HG02588 (cell line): ENCODE data around the gene ABHD17A.
"Not testable (repeated sequence)": the region's sequence is repeated elsewhere in the genome, so short reads cannot be mapped to it uniquely, and the experiment has no call there.

ENCODE experiments used
- ATAC-seq: cut with Tn5 transposase; IDR thresholded peaks from one replicate; pipeline ENCODE4 v1.9.1; 2021; ENCODE audit warnings: mild to moderate bottlenecking, moderate library complexity; ENCODE audit not compliant: unreplicated experiment

Gene ABHD17A

DNA sequence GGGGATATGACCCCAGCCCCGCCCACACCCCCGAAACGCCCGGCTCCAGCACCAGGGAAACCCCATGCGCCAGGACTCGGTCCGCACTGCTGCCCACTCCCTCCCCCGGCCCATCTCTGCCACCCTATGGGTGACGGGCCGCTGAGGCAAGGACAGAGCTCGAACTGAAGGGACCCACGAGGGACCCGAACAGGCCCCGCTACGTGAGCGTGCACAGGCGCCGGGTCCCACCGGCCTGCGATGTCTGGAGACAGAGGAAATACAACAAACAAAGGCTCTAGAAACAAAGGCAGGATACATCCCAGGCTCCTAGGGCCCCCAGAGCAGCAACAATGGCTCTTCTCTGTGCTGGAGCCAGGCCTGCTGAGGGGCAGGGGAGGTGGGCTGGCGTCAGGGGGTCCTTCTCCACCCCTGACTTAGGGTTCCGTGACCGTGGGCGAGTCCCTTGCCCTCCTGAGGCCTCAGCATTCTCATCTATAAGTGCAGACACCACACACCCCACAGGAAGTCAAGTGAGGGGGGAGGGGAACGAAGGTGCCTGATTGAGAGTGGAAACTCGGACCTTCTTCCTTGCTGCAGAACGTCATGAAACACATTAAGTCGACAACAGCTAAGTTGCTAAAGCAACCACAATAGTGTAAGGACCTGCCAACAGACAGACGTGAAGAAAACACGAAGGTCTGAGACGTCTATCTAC, 3.1 kb downstream of the ABHD17A start:
- ATAC-seq, result no peak

GRCh38 chr19:1881393-1882088, 3.8 kb downstream of the ABHD17A start:
- not testable (repeated sequence) for ATAC-seq

DNA sequence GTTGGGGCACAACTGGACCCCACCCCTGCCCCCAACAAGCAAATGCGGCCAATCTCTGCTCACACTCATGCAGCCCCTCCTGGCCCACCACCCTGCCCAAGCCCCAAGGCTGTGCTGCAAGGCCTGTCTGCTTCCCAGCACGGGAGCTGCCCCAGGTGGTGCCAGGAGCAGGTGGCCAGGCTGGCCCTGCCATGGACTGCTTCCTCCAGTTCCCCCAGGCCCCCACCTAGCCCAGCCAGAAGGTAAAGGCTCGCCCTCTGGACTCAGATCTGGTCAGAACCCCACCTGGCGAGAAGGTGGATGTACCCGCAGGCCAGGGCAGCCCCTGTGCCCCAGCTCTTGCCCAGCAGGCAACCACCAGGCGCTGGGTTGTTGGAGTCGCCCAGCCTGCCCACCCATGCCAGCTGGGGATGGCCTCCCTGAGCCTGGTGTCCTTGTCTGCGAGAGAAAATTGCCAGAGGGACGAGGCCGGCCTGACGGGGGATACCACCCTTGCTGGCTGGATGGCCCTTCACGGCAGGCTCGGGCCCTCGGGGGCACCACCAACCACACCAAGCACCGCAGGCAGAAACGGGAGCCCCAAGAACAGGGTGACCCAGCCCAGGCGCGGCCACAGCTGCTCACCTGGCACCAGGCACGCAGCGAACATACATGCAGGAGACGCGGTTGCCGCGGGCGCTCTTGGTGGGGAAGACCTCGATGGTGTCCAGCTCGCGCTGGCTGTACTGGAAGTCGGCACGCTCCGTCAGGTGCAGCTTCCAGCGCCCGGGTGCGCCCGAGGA, 4.5 kb downstream of the ABHD17A start:
- ATAC-seq, result no peak

GRCh38 chr19:1879982-1880381, 5.3 kb downstream of the ABHD17A start:
- not testable (repeated sequence) for ATAC-seq

DNA sequence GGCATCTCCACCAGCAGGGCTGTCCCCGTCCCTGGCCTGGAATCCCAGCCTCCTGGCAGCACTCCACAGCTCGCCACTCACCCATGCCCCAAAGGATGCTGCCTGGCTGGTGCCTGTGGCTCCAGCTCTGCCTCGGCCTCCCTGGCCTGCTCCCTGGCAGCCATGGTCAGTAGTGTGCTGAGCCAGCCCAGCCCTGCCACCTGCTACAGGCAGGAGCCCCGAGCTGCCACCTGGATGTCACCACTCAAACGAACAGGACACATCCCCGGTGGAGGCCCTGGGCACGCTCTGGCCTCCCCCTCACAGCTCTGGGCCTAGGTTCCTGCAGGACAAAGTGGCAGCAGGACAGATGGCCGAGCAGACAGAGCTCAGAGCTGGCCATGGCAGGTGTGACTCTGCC, 6.7 kb downstream of the ABHD17A start:
- not testable (repeated sequence) for ATAC-seq

GRCh38 chr19:1877280-1877660, 8.0 kb downstream of the ABHD17A start:
- ATAC-seq, result not testable (repeated sequence)

DNA sequence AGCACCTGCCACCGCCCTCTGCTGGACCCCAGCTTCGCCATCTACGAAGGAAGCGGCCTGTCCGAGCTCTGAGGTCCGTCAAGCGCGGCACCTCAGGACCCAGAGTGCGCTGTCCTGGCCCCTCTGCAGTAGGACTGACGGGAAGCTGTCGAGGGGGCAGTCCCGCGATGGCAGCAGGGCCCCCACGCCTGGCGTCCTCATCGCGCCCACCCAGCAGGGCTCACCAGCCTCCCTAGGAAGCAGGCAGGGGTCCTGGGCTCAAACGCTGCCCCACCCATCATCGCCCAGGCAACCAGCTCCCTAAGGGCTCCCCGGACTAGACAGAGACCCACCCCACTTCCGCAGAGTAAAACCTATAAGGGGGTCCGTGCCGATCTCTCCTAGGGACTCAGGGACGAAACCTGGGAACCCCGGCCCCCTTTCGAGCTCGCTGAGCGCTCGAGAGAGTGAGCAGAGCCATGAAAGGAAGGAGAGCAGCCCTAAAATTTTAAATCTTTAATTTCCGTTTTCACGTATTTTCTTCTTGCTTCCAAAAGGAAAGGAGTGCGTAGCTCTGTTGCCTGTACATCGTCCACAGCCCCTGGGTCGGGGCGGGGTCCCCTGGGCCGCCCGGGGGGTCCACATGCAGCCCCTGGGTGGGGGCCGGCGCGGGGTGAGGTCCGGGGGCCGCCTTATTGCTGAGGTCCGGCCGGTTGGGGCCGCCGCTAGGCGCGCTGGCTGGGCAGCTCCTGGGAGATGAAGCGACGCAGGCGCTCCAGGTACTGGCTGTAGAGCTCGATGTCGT, 8.6 kb downstream of the ABHD17A start:
- ATAC-seq, result peak; percentile 20

- peak; percentile 78 for ATAC-seq
Measured at GRCh38 chr19:1875646-1876495, 9.4 kb downstream of the ABHD17A start.

DNA sequence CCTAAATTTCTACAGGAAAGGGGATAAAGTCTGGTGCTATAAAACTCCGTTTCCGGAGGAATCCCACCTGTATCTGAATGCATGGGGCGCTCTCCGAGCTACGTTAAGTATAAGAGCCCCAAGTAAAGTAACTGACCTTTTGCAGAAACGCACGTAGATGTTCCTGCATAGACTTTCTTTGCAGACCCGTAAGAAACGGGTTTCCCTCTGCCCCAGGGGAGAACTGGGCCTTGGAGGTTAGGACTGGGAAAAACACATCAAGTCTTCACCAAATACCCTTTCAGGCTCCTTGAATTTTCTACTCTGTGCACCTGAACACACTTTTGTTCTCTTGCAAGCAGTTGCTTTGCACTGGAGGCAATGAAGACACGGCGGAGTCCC, 10.0 kb downstream of the ABHD17A start:
- not testable (repeated sequence) for ATAC-seq

DNA sequence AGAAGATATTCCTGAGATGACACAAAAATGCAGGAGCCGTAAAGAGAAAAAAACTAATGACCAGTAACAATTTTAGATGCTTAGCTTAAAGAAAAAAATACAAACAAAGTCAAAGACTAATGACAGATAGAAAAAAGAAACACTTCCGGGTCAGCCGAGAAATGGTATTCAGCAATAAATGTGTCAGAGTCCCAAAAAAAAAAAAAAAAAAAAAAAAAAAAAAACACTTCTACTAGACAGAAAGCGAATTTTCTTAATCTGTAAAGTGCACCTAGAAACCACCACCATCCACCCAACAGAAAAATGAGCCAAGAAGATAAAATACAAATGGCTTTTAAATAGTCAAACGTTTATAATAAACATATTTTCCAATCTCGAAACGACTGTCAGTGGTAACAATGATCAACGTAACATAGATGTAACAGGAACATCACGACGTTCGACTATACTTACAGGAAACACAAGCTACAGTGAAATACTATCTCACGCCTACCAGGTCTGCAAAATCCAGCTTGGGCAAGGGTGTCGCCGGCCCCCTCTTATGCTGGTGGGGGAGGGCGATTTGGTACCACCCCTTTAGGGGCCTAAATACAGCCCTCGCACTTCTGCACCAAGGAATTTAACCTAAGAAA, 10.6 kb downstream of the ABHD17A start:
- no peak for ATAC-seq

DNA sequence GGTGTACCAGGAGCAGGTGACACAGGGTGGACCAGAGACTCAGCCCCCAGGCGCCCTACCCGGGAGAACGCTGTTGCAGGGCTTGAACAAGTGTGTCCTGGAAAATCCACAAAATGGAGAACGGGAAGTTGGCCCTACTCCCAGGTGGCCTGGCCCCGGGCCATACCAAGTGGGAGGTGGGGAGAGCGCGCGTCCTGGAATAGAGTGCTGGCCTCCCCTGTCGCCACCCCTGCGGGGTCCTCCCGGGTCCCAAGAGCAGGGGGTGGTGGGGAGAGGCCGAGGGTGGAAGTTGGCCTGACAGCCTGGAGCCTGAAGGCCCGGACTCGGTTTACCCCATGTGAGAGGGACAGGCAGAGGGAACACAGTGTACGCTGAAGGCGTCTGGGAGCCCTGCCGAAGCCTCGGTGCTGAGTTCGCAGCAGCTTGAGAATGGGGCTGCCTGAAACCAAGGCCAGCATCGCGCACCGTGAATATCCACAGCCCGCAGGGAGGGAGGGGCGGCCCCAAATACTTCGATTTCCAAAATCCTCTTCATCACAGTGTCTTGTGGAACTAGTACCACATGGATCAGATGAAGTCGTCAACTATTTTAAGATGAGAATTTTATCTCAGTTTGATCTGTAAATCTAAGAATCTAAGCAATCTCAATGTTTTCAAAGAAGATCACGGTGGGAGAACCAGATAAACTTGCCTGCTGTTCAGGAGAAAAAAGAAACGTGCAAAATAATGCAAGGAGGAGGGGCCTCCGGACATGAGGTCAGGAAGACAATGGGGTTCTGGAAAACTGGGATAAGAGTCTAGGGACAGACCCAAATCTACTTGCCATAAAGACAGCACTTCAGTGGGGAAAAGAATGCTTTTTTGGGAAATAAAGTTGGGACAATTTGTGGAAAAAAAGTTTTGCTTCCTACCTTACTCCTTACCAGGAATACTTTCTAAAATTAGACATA, 11.5 kb downstream of the ABHD17A start:
- no peak for ATAC-seq

GRCh38 chr19:1872807-1873523, 12.3 kb downstream of the ABHD17A start:
- ATAC-seq, result no peak

DNA sequence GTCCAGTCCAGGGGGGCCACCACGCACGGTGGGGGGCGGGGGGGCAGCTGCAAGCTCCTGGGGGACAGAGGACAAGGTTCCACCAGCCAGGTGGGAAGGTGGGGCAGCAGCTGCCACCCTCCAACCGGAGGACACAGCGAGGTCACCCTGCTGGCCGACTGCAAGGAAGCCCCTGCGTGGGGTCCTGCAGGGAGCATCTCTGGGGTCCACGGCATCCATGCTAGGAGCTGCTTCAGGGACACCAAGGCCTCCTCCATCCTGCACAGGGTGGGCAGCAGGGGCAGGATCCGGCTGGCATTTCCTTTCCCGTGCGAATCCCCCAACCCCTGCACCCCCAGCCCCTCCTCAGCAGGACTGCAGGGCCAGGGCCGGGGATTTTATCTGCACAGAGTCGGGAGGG, 13.7 kb downstream of the ABHD17A start:
- ATAC-seq, result no peak

GRCh38 chr19:1871140-1871597, 14.1 kb downstream of the ABHD17A start:
- ATAC-seq, result no peak

- no peak for ATAC-seq
Measured at GRCh38 chr19:1868971-1869370, 16.3 kb downstream of the ABHD17A start.

GRCh38 chr19:1867349-1867724, 18.0 kb downstream of the ABHD17A start:
- ATAC-seq, result no peak

DNA sequence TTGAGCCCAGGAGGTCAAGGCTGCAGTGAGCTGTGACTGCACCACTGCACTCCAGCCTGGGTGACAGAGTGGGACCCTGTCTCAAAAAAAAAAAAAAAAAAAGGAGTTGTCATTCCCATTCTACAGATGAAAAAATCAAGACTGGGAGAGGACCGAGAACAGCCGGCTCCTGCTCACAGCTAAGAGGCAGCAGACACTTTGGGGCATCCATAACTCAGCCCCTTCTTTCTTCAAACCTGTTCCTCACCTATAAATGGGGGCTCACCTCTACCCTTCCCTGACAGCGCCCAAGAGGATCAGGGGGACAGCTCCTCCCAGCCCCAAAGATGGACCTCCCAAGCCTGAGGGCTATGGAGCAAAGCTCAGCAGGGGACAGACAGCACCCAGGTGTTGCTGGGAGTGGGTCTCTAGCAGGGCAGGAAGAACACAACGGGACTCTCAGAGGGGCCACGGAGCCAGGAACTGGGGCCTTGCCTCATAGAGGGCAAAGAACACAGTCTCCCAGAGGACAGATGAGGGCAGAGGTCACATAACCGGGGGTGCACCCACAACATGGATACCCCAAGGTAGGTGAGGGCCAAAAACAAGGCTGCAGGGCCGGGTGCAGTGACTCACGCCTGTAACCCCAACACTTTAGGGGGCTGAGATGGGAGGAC, 18.5 kb downstream of the ABHD17A start:
- ATAC-seq, result no peak
